Left ventricle myocardium inferior (tissue), 1 donor: ENCODE results near the gene DPP10. TPM values are rescaled to one million over a fixed set of nuclear protein-coding genes. Genes with fewer than 3 reads are reported as not detected.

ENCODE experiments used
- DNase-seq: peaks from one replicate; pipeline ENCODE4 v3.0.0-alpha.2; 2020
- H3K27ac ChIP-seq: fragments of 200-600 bp; replicated peaks from 2 replicates; pipeline ENCODE4 v1.8.0; 2021
- H3K27me3 ChIP-seq: fragments of 200-600 bp; 2 replicates; pipeline ENCODE4 v1.8.0; 2021; ENCODE audit warnings: low read depth
- H3K36me3 ChIP-seq: fragments of 200-600 bp; 2 replicates; pipeline ENCODE4 v1.8.0; 2021
- H3K4me1 ChIP-seq: fragments of 200-600 bp; 2 replicates; pipeline ENCODE4 v1.8.0; 2021
- H3K4me3 ChIP-seq: fragments of 200-600 bp; 2 replicates; pipeline ENCODE4 v1.8.0; 2021; ENCODE audit warnings: mild to moderate bottlenecking, moderate library complexity
- H3K9me3 ChIP-seq: fragments of 200-600 bp; replicated peaks from 2 replicates; pipeline ENCODE4 v1.8.0; 2021
- intact Hi-C: fragments of 100-400 bp; cut with micrococcal nuclease; formaldehyde crosslinking; loops from one replicate; pipeline ENCODE4 v1.11.0; 2022
- total RNA-seq: library from RNA; stranded (reverse); fragmentation: NEBNext Ultra II Directional; extraction: Animal tissue kit (Norgen Biotek cat#: 25700); gene quantifications from one replicate; pipeline ENCODE4 v1.2.1, GENCODE V29; 2021
- TF ChIP-seq, protein P1 (sequence below): fragments of 200-600 bp; IDR thresholded peaks from 2 replicates; pipeline ENCODE4 v1.8.0; 2021; ENCODE audit warnings: antibody characterized with exemption, mild to moderate bottlenecking, borderline replicate concordance
- donor health status: DM: no; HTN: yes; CAD: no; lungs with severe emphysema.

DPP10 gene
- total RNA-seq, 1 donor from 2014 or later: 0.16 TPM

- no peak for DNase-seq
- intact Hi-C loops: no loop called here
- TF ChIP-seq, protein P1, sequence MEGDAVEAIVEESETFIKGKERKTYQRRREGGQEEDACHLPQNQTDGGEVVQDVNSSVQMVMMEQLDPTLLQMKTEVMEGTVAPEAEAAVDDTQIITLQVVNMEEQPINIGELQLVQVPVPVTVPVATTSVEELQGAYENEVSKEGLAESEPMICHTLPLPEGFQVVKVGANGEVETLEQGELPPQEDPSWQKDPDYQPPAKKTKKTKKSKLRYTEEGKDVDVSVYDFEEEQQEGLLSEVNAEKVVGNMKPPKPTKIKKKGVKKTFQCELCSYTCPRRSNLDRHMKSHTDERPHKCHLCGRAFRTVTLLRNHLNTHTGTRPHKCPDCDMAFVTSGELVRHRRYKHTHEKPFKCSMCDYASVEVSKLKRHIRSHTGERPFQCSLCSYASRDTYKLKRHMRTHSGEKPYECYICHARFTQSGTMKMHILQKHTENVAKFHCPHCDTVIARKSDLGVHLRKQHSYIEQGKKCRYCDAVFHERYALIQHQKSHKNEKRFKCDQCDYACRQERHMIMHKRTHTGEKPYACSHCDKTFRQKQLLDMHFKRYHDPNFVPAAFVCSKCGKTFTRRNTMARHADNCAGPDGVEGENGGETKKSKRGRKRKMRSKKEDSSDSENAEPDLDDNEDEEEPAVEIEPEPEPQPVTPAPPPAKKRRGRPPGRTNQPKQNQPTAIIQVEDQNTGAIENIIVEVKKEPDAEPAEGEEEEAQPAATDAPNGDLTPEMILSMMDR: no peak
- H3K36me3 ChIP-seq: no peaks in the 10 kb centered on the region
- no peak overlapping the region for H3K4me3 ChIP-seq
- no peak overlapping the region for H3K27ac ChIP-seq
- peaks cover 18% of the 10 kb centered on the region for H3K9me3 ChIP-seq
- no peaks in the 10 kb centered on the region for H3K4me1 ChIP-seq
- H3K27me3 ChIP-seq: no peaks in the 10 kb centered on the region
Measured at GRCh38 chr2:115364093-115364492, 921.7 kb downstream of the DPP10 start.

DNA sequence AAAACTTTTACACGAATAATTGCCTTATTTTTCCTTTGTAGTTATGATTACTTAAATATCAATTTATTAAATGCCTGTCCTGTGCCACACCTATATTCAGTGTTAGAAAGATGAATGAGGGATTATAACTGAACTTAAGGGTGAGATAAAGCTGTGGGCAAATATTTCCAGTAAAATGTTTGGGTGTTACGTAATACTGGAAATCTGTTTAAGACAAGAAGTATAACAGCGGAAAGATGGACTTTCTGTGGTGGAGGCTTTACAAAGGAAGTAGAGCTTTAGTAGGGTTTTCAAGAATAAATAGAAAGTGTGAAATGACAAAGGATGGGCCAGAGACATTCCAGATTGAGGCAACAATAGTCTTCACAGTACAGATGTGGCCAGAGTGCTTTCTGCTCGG lies 927.0 kb downstream of the DPP10 start:
- Histone ChIP-seq H3K4me3 (no peak overlapping the region), H3K4me1 (no peaks in the 10 kb centered on the region), H3K36me3 (no peaks in the 10 kb centered on the region), H3K27me3 (no peaks in the 10 kb centered on the region), H3K9me3 (peaks cover 27% of the 10 kb centered on the region), H3K27ac (no peak overlapping the region)
- no peak for DNase-seq
- TF ChIP-seq, protein P1: no peak
- intact Hi-C loops: no loop called here

DNA sequence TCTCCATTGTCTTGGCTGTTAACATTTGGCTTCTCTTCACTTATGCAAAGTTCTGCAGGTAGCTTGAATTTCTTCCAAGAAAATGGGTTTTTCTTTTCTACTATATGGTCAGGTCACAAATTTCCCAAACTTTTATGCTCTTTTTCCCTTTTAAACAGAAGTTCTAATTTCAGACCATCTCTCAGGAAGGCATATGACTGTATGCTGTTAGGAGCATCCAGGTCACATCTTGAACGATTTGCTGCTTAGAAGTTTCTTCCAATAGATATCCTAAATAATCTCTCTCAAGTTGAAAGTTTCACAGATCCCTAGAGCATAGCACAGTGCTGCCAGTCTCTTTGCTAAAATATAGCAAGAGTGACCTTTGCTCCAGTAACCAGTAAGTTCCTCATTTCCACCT lies 932.5 kb downstream of the DPP10 start:
- H3K9me3 ChIP-seq: peaks cover 50% of the 10 kb centered on the region
- TF ChIP-seq, protein P1: no peak
- H3K27me3 ChIP-seq: no peaks in the 10 kb centered on the region
- H3K4me1 ChIP-seq: no peaks in the 10 kb centered on the region
- intact Hi-C loops: no loop called here
- H3K36me3 ChIP-seq: no peaks in the 10 kb centered on the region
- no peak overlapping the region for H3K4me3 ChIP-seq
- no peak overlapping the region for H3K27ac ChIP-seq
- DNase-seq: no peak

DNA sequence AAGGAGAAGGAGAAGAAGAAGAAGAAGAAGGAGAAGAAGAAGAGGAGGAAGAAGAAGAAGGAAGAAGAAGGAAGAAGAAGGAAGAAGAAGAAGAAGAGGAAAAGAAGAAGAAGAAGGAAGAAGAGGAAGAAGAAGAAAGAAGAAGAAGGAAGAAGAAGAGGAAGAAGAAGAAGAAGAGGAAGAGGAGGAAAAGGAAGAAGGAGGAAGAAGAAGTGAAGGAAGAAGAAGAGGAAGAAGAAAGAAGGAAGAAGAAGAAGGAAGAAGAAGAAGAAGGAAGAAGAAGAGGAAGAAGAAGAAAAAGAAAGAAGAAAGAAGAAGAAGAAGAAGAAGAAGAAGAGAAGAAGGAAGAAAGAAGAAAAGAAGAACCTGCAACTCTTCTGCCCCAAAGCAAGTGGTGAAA lies 942.0 kb downstream of the DPP10 start:
- no peaks in the 10 kb centered on the region for H3K27me3 ChIP-seq
- H3K4me1 ChIP-seq: no peaks in the 10 kb centered on the region
- TF ChIP-seq, protein P1: no peak
- DNase-seq: no peak
- H3K27ac ChIP-seq: no peak overlapping the region
- intact Hi-C loops: no loop called here
- H3K4me3 ChIP-seq: no peak overlapping the region
- H3K36me3 ChIP-seq: no peaks in the 10 kb centered on the region
- peaks cover 33% of the 10 kb centered on the region for H3K9me3 ChIP-seq

DNA sequence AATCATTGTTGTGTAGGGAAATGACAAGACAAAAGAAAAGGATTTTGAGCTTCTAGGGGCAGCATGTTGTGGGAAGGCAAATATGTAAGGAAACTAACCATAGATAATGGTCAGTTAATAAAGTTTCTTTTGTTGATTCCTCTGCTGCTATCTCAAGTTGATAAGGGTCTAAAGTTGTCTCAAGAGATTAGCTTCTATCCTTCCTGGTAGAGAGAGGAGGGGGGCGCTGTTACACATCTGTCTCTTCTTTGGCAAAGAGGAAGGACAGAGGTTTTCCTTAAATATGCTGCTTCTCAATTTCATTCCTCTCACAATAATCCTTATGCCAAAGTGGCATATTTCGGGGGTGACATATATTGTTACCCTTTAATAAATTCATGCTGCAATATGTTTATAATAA lies 944.0 kb downstream of the DPP10 start:
- no peak for DNase-seq
- H3K27me3 ChIP-seq: no peaks in the 10 kb centered on the region
- peaks cover 28% of the 10 kb centered on the region for H3K9me3 ChIP-seq
- no peak overlapping the region for H3K4me3 ChIP-seq
- TF ChIP-seq, protein P1: no peak
- H3K27ac ChIP-seq: no peak overlapping the region
- H3K36me3 ChIP-seq: no peaks in the 10 kb centered on the region
- intact Hi-C loops: no loop called here
- no peaks in the 10 kb centered on the region for H3K4me1 ChIP-seq

GRCh38 chr2:115389024-115389423 lies 946.6 kb downstream of the DPP10 start:
- DNase-seq: no peak
- intact Hi-C loops: no loop called here
- TF ChIP-seq, protein P1: no peak
- H3K36me3 ChIP-seq: no peaks in the 10 kb centered on the region
- H3K9me3 ChIP-seq: peaks cover 8% of the 10 kb centered on the region
- H3K4me1 ChIP-seq: no peaks in the 10 kb centered on the region
- H3K27me3 ChIP-seq: no peaks in the 10 kb centered on the region
- no peak overlapping the region for H3K27ac ChIP-seq
- H3K4me3 ChIP-seq: no peak overlapping the region
